Mucosa of rectum (tissue), 2 donors: ENCODE data around the gene C10orf53.

ENCODE experiments used
- H3K27ac ChIP-seq, 2 donors: one replicate each; pipeline ENCODE4 v1.7.0; 2013; ENCODE audit warnings: inconsistent platforms in 2 of 2, low read depth in 2 of 2, low read length in 2 of 2
- H3K27me3 ChIP-seq, 2 donors: one replicate each; pipeline ENCODE4 v1.7.0; 2013; ENCODE audit warnings: low read length in 2 of 2; ENCODE audit not compliant: control insufficient read depth in 2 of 2, insufficient read depth in 2 of 2
- H3K36me3 ChIP-seq, 2 donors: one replicate each; pipeline ENCODE4 v1.7.0; 2013; ENCODE audit warnings: low read length in 2 of 2; ENCODE audit not compliant: control insufficient read depth in 2 of 2, insufficient read depth in 2 of 2
- H3K4me1 ChIP-seq, 2 donors: one replicate each; pipeline ENCODE4 v1.7.0; 2013; ENCODE audit warnings: low read length in 2 of 2, mild to moderate bottlenecking in 1 of 2; ENCODE audit not compliant: control insufficient read depth in 2 of 2, insufficient read depth in 2 of 2
- H3K4me3 ChIP-seq, 2 donors: one replicate each; pipeline ENCODE4 v1.7.0; 2013; ENCODE audit warnings: low read length in 2 of 2
- H3K9ac ChIP-seq, 2 donors: one replicate each; pipeline ENCODE4 v1.7.0; 2013; ENCODE audit warnings: low read length in 2 of 2, low read depth in 1 of 2, mild to moderate bottlenecking in 1 of 2
- H3K9me3 ChIP-seq, 2 donors: one replicate each; pipeline ENCODE4 v1.7.0; 2013; ENCODE audit warnings: low read length in 2 of 2; ENCODE audit not compliant: control insufficient read depth in 2 of 2
- donor health status: healthy.
- donor health status: Normal muscosa, but diverticular disease.

Gene C10orf53

GRCh38 chr10:49688261-49688846, 8.9 kb downstream of the C10orf53 start:
- H3K4me3 ChIP-seq, result no peak overlapping the region
- peaks cover 3 to 14% of the 10 kb centered on the region in 2 donors for H3K27me3 ChIP-seq
- no peaks in the 10 kb centered on the region for H3K9me3 ChIP-seq
- no peaks in the 10 kb centered on the region for H3K36me3 ChIP-seq
- no peak overlapping the region for H3K9ac ChIP-seq
- H3K4me1 ChIP-seq, result no peaks in the 10 kb centered on the region
- H3K27ac ChIP-seq, result no peak overlapping the region

GRCh38 chr10:49688920-49689319, 9.5 kb downstream of the C10orf53 start:
- H3K4me1 ChIP-seq, result no peaks in the 10 kb centered on the region
- no peak overlapping the region for H3K9ac ChIP-seq
- H3K27ac ChIP-seq, result no peak overlapping the region
- H3K9me3 ChIP-seq, result no peaks in the 10 kb centered on the region
- no peak overlapping the region for H3K4me3 ChIP-seq
- no peaks in the 10 kb centered on the region for H3K36me3 ChIP-seq
- H3K27me3 ChIP-seq, result peaks cover 3 to 14% of the 10 kb centered on the region in 2 donors

- Histone ChIP-seq H3K36me3 (no peaks in the 10 kb centered on the region), H3K4me1 (no peaks in the 10 kb centered on the region), H3K9me3 (no peaks in the 10 kb centered on the region), H3K4me3 (no peak overlapping the region), H3K9ac (no peak overlapping the region), H3K27ac (no peak overlapping the region), H3K27me3 (peaks cover 3 to 14% of the 10 kb centered on the region in 2 donors)
These were observed 10.5 kb downstream of the C10orf53 start for GRCh38 chr10:49689882-49690510.

- H3K4me3 ChIP-seq, result no peak overlapping the region
- no peaks in the 10 kb centered on the region for H3K36me3 ChIP-seq
- H3K27me3 ChIP-seq, result peaks cover 3 to 14% of the 10 kb centered on the region in 2 donors
- no peaks in the 10 kb centered on the region for H3K4me1 ChIP-seq
- H3K9me3 ChIP-seq, result no peaks in the 10 kb centered on the region
- no peak overlapping the region for H3K27ac ChIP-seq
- H3K9ac ChIP-seq, result no peak overlapping the region
These were observed 11.4 kb downstream of the C10orf53 start for GRCh38 chr10:49690698-49691356.

GRCh38 chr10:49691588-49691987, 12.1 kb downstream of the C10orf53 start:
- no peaks in the 10 kb centered on the region for H3K9me3 ChIP-seq
- no peaks in the 10 kb centered on the region for H3K4me1 ChIP-seq
- no peaks in the 10 kb centered on the region for H3K36me3 ChIP-seq
- H3K27ac ChIP-seq, result no peak overlapping the region
- H3K27me3 ChIP-seq, result peaks cover 3 to 16% of the 10 kb centered on the region in 2 donors
- no peak overlapping the region for H3K9ac ChIP-seq
- no peak overlapping the region for H3K4me3 ChIP-seq

GRCh38 chr10:49694466-49694865, 15.0 kb downstream of the C10orf53 start:
- no peak overlapping the region for H3K27ac ChIP-seq
- no peak overlapping the region for H3K9ac ChIP-seq
- no peaks in the 10 kb centered on the region for H3K36me3 ChIP-seq
- H3K27me3 ChIP-seq, result peaks cover 3% of the 10 kb centered on the region in 2 donors
- H3K4me1 ChIP-seq, result no peaks in the 10 kb centered on the region
- no peaks in the 10 kb centered on the region for H3K9me3 ChIP-seq
- H3K4me3 ChIP-seq, result no peak overlapping the region

- H3K36me3 ChIP-seq, result no peaks in the 10 kb centered on the region
These were observed 16.9 kb downstream of the C10orf53 start for GRCh38 chr10:49696311-49696710.

GRCh38 chr10:49698679-49699078, 19.2 kb downstream of the C10orf53 start:
- H3K36me3 ChIP-seq, result no peaks in the 10 kb centered on the region
- no peaks in the 10 kb centered on the region for H3K4me1 ChIP-seq
- peaks cover 0 to 2% of the 10 kb centered on the region in 2 donors for H3K27me3 ChIP-seq
- no peak overlapping the region for H3K27ac ChIP-seq
- H3K4me3 ChIP-seq, result no peak overlapping the region
- H3K9ac ChIP-seq, result no peak overlapping the region
- H3K9me3 ChIP-seq, result no peaks in the 10 kb centered on the region

More at GRCh38 chr10:49696311-49696710, 16.9 kb downstream of the C10orf53 start:
- Histone ChIP-seq H3K9ac (no peak overlapping the region), H3K27me3 (peaks cover under 1 to 2% of the 10 kb centered on the region in 2 donors), H3K4me3 (no peak overlapping the region), H3K9me3 (no peaks in the 10 kb centered on the region), H3K4me1 (no peaks in the 10 kb centered on the region), H3K27ac (no peak overlapping the region)

- Histone ChIP-seq H3K9ac (no peak overlapping the region), H3K4me3 (no peak overlapping the region), H3K4me1 (no peaks in the 10 kb centered on the region), H3K27me3 (peaks cover 0 to 2% of the 10 kb centered on the region in 2 donors), H3K27ac (no peak overlapping the region), H3K9me3 (no peaks in the 10 kb centered on the region), H3K36me3 (no peaks in the 10 kb centered on the region)
These were observed 20.8 kb downstream of the C10orf53 start for GRCh38 chr10:49700211-49700610.

GRCh38 chr10:49700997-49701396, 21.5 kb downstream of the C10orf53 start:
- Histone ChIP-seq H3K4me1 (no peaks in the 10 kb centered on the region), H3K36me3 (no peaks in the 10 kb centered on the region), H3K9me3 (no peaks in the 10 kb centered on the region), H3K27ac (no peak overlapping the region), H3K27me3 (peaks cover 0 to 2% of the 10 kb centered on the region in 2 donors), H3K9ac (no peak overlapping the region), H3K4me3 (no peak overlapping the region)
